H1 (cell line): Measurements from ENCODE around the gene MYCBPAP. TPM values are rescaled to one million over a fixed set of nuclear protein-coding genes. Genes with fewer than 3 reads are reported as not detected.

Experiments
- CTCF ChIA-PET: fragments of 300-600 bp; sonication (Branson Sonifier 250); formaldehyde crosslinking; loops from one replicate; lab custom pipeline; 2021; ENCODE audit not compliant: partially characterized antibody; lab: Charles Lee
- POLR2A ChIA-PET: fragments of 300-600 bp; sonication (Branson Sonifier 250); formaldehyde crosslinking; loops from one replicate; lab custom pipeline; 2021; ENCODE audit warnings: inconsistent platforms; ENCODE audit not compliant: partially characterized antibody; lab: Charles Lee
- DNase-seq, 2 experiments: peaks; one replicate each; pipeline versions ENCODE4 v3.0.0 to v3.0.0-alpha.2; 2010 to 2022; ENCODE audit warnings: low spot score in 2 of 2, low read depth in 1 of 2, mixed read lengths in 1 of 2
- FAIRE-seq: peaks from 2 replicates; lab custom pipeline; 2011; peaks lifted over from hg19 to GRCh38; lab: Jason Lieb, UNC
- H2AFZ ChIP-seq: 2 replicates; pipeline ENCODE4 v1.8.1; 2012; ENCODE audit warnings: low read length, inconsistent platforms
- H2AK5ac ChIP-seq: 2 replicates; pipeline ENCODE4 v1.6.1; 2013; ENCODE audit warnings: low read depth, low read length
- H2BK120ac ChIP-seq: replicated peaks from 2 replicates; pipeline ENCODE3; 2013; ENCODE audit warnings: low read depth, low read length, inconsistent platforms
- H2BK12ac ChIP-seq: 2 replicates; pipeline ENCODE4 v1.6.1; 2013; ENCODE audit warnings: low read depth, low read length
- H2BK15ac ChIP-seq: 2 replicates; pipeline ENCODE4 v1.6.1; 2013; ENCODE audit warnings: low read length
- H2BK20ac ChIP-seq: 2 replicates; pipeline ENCODE4 v1.6.1; 2013; ENCODE audit warnings: low read length
- H2BK5ac ChIP-seq: 2 replicates; pipeline ENCODE4 v1.6.1; 2013; ENCODE audit warnings: low read depth, low read length
- H3K14ac ChIP-seq: 2 replicates; pipeline ENCODE4 v1.6.1; 2013; ENCODE audit warnings: inconsistent platforms; ENCODE audit not compliant: insufficient read length
- H3K18ac ChIP-seq: 2 replicates; pipeline ENCODE4 v1.6.1; 2013; ENCODE audit warnings: low read length; ENCODE audit errors: extremely low read depth
- H3K23ac ChIP-seq: 2 replicates; pipeline ENCODE4 v1.6.1; 2013; ENCODE audit warnings: inconsistent platforms; ENCODE audit not compliant: insufficient read length
- H3K23me2 ChIP-seq: 2 replicates; pipeline ENCODE4 v1.6.1; 2013; ENCODE audit warnings: low read depth, low read length
- H3K27ac ChIP-seq: 2 replicates; pipeline ENCODE4 v1.6.1; 2011; ENCODE audit warnings: low read depth, low read length, inconsistent platforms
- H3K27me3 ChIP-seq, 4 experiments: replicated peaks in 1 of 4; 1 replicate in 1 of 4; 2 replicates in 3 of 4; pipeline versions ENCODE4 v1.6.1 to v1.8.1; 2011 to 2013; ENCODE audit warnings: low read length in 3 of 4, mild to moderate bottlenecking in 3 of 4, inconsistent platforms in 2 of 4, mixed read lengths in 2 of 4, moderate library complexity in 1 of 4; ENCODE audit not compliant: control insufficient read depth in 3 of 4, insufficient read depth in 3 of 4; ENCODE audit errors: extremely low read depth in 1 of 4
- H3K36me3 ChIP-seq, 4 experiments: 2 replicates each; pipeline versions ENCODE4 v1.6.1 to v1.8.1; 2011 to 2013; ENCODE audit warnings: mild to moderate bottlenecking in 4 of 4, low read length in 3 of 4, moderate library complexity in 2 of 4, control low read depth in 1 of 4, inconsistent platforms in 1 of 4; ENCODE audit not compliant: insufficient read depth in 4 of 4, control insufficient read depth in 2 of 4
- H3K4ac ChIP-seq: replicated peaks from 2 replicates; pipeline ENCODE3; 2013; ENCODE audit warnings: low read length, low read depth, mixed read lengths, inconsistent platforms; ENCODE audit not compliant: insufficient read length
- H3K4me1 ChIP-seq, 4 experiments: replicated peaks in 1 of 4; 1 replicate in 1 of 4; 2 replicates in 3 of 4; pipeline versions ENCODE4 v1.6.1 to v1.8.1; 2011 to 2013; ENCODE audit warnings: low read length in 3 of 4, inconsistent platforms in 2 of 4, mixed read lengths in 1 of 4; ENCODE audit not compliant: insufficient read depth in 4 of 4, control insufficient read depth in 3 of 4
- H3K4me2 ChIP-seq, 2 experiments: 2 replicates each; pipeline versions ENCODE4 v1.6.1 to v1.8.1; 2011 to 2013; ENCODE audit warnings: low read depth in 2 of 2, low read length in 2 of 2, control low read depth in 1 of 2, inconsistent platforms in 1 of 2, mild to moderate bottlenecking in 1 of 2; ENCODE audit not compliant: insufficient read depth in 1 of 2
- H3K4me3 ChIP-seq, 4 experiments: fragments of 200-600, 300-600 bp in 1 of 4; sonication (generic), shearing (Covaris generic), sonication (Bioruptor Twin) in 1 of 4; 2 replicates each; pipeline versions ENCODE4 v1.5.1 to v1.8.1; 2011 to 2016; ENCODE audit warnings: low read length in 4 of 4, low read depth in 3 of 4, control low read depth in 2 of 4, inconsistent platforms in 2 of 4, mild to moderate bottlenecking in 2 of 4, mixed read lengths in 1 of 4, moderate library complexity in 1 of 4; ENCODE audit not compliant: insufficient read depth in 2 of 4; ENCODE audit errors: extremely low read depth in 1 of 4
- H3K56ac ChIP-seq: replicated peaks from 2 replicates; pipeline ENCODE3; 2013; ENCODE audit warnings: low read depth, mild to moderate bottlenecking, mixed read lengths, low read length, inconsistent platforms; ENCODE audit not compliant: insufficient read length
- H3K79me1 ChIP-seq: 2 replicates; pipeline ENCODE4 v1.6.1; 2013; ENCODE audit warnings: low read depth, low read length, control low read depth
- H3K79me2 ChIP-seq, 2 experiments: 2 replicates each; pipeline versions ENCODE4 v1.6.1 to v1.8.1; 2012 to 2013; ENCODE audit warnings: low read length in 2 of 2, mild to moderate bottlenecking in 2 of 2, inconsistent platforms in 1 of 2; ENCODE audit not compliant: insufficient read depth in 2 of 2, control insufficient read depth in 1 of 2
- H3K9ac ChIP-seq, 4 experiments: replicated peaks in 1 of 4; 1 replicate in 1 of 4; 2 replicates in 3 of 4; pipeline versions ENCODE4 v1.6.1 to v1.8.1; 2011 to 2013; ENCODE audit warnings: low read depth in 3 of 4, low read length in 3 of 4, control low read depth in 2 of 4, mild to moderate bottlenecking in 2 of 4, moderate library complexity in 2 of 4, inconsistent platforms in 1 of 4; ENCODE audit errors: extremely low read depth in 1 of 4
- H3K9me3 ChIP-seq, 2 experiments: 2 replicates each; pipeline versions ENCODE4 v1.6.1 to v1.8.1; 2012 to 2013; ENCODE audit warnings: mild to moderate bottlenecking in 2 of 2, moderate library complexity in 2 of 2, control low read depth in 1 of 2, inconsistent platforms in 1 of 2, low read depth in 1 of 2, low read length in 1 of 2, mixed read lengths in 1 of 2; ENCODE audit not compliant: insufficient read depth in 2 of 2
- H4K20me1 ChIP-seq, 2 experiments: replicated peaks in 1 of 2; 2 replicates each; pipeline versions ENCODE3 to v1.8.1; 2011 to 2013; ENCODE audit warnings: inconsistent platforms in 2 of 2, low read length in 2 of 2, mild to moderate bottlenecking in 1 of 2; ENCODE audit not compliant: insufficient read depth in 2 of 2, control insufficient read depth in 1 of 2
- H4K5ac ChIP-seq: 2 replicates; pipeline ENCODE4 v1.6.1; 2013; ENCODE audit warnings: low read length, low read depth, mixed read lengths, inconsistent platforms; ENCODE audit not compliant: insufficient read length
- H4K8ac ChIP-seq: 2 replicates; pipeline ENCODE4 v1.8.0; 2013; ENCODE audit warnings: mild to moderate bottlenecking, moderate library complexity, low read length, inconsistent platforms; ENCODE audit not compliant: insufficient read depth; ENCODE audit errors: extremely low read depth
- H4K91ac ChIP-seq: replicated peaks from 2 replicates; pipeline ENCODE3; 2013; ENCODE audit warnings: low read length, mixed read lengths, inconsistent platforms; ENCODE audit not compliant: insufficient read length
- ATF2 ChIP-seq: IDR thresholded peaks from 2 replicates; pipeline ENCODE4 v1.6.1; 2012; ENCODE audit warnings: low read length, inconsistent platforms
- EZH2 ChIP-seq: fragments of 200-600 bp; sonication (generic); IDR thresholded peaks from 2 replicates; pipeline ENCODE4 v1.7.1; 2012; ENCODE audit warnings: low read depth, mild to moderate bottlenecking, moderate library complexity, low read length, inconsistent platforms; ENCODE audit not compliant: severe bottlenecking
- NRF1 ChIP-seq: IDR thresholded peaks from 2 replicates; pipeline ENCODE4 v1.6.1; 2011; ENCODE audit warnings: mild to moderate bottlenecking, low read depth, low read length, improper control_type of control experiment
- RXRA ChIP-seq: IDR thresholded peaks from 2 replicates; pipeline ENCODE4 v1.6.1; 2011; ENCODE audit warnings: low read depth, mild to moderate bottlenecking, low read length, moderate library complexity; ENCODE audit not compliant: insufficient read depth
- TBP ChIP-seq: IDR thresholded peaks from 2 replicates; pipeline ENCODE4 v1.6.1; 2011; ENCODE audit warnings: low read depth, low read length, improper control_type of control experiment
- ZNF274 ChIP-seq: IDR thresholded peaks from 2 replicates; pipeline ENCODE4 v1.7.0; 2012; ENCODE audit warnings: low read length, borderline replicate concordance; ENCODE audit errors: extremely low read depth
- WGBS, 2 experiments: shearing (Covaris generic) in 1 of 2; methylation state at CpG; one replicate each; pipeline versions ENCODE4 v1.1.6 to v1.1.7; 2013 to 2015; ENCODE audit warnings: low lambda C conversion rate in 2 of 2, mixed read lengths in 2 of 2, inconsistent platforms in 1 of 2, low coverage in 1 of 2, missing lambda C conversion rate in 1 of 2; ENCODE audit not compliant: insufficient replicate concordance in 2 of 2, insufficient coverage in 1 of 2, insufficient read length in 1 of 2; ENCODE audit errors: extremely low coverage in 1 of 2, missing lambda C conversion rate in 1 of 2; 5-methylcytosine and 5-hydroxymethylcytosine counted together
- polyA plus RNA-seq, 7 experiments: library from polyadenylated mRNA; depleted of rRNA in 3 of 7; stranded (reverse) in 5 of 7; unstranded in 2 of 7; fragments of >200 nt in 5 of 7; fragments of 200-250 nt in 2 of 7; gene quantifications; 1 replicate in 5 of 7; 2 replicates in 1 of 7; 4 replicates in 1 of 7; pipeline versions ENCODE4 v1.2.1 to v1.2.3, GENCODE V29; 2011 to 2013; ENCODE audit warnings: missing spikeins in 2 of 7, mixed read lengths in 2 of 7
- total RNA-seq: library from RNA; stranded (reverse); fragmentation: NEBNext Ultra II Directional; extraction: Animal tissue kit (Norgen Biotek cat#: 25700); gene quantifications from 2 replicates; pipeline ENCODE4 v1.2.1, GENCODE V29; 2021

The MYCBPAP gene
- total and polyA plus RNA-seq, 2 of the 8 experiments (the other 6 are each of a cell fraction or from before 2014, with no cell fraction given) = 0.89 to 3.3 TPM

- Histone ChIP-seq H3K4me1 (peaks cover 0 to 6% (median 5%) of the 10 kb centered on the region in 4 experiments; a peak in 5 of 7 replicates), H2AFZ (no peak overlapping the region), H3K4ac (no peak overlapping the region), H3K14ac (no peak overlapping the region), H2BK12ac (no peak overlapping the region), H3K18ac (no peak overlapping the region), H3K79me2 (peaks cover 0 to 3% of the 10 kb centered on the region in 2 experiments; a peak in 1 of 4 replicates), H2BK120ac (no peak overlapping the region), H2AK5ac (no peak overlapping the region), H3K4me2 (no peak overlapping the region), H2BK20ac (no peak overlapping the region), H2BK5ac (no peak overlapping the region), H3K56ac (no peak overlapping the region), H3K79me1 (no peaks in the 10 kb centered on the region), H3K9ac (no peak overlapping the region), H3K27ac (no peak overlapping the region), H3K23ac (no peak overlapping the region), H3K4me3 (no peak overlapping the region), H4K20me1 (peaks cover 0 to 2% of the 10 kb centered on the region in 2 experiments), H4K5ac (no peak overlapping the region), H4K8ac (no peak overlapping the region), H3K36me3 (peaks cover 0 to 13% (median 6%) of the 10 kb centered on the region in 4 experiments; a peak in 4 of 8 replicates), H3K23me2 (peaks cover 6% of the 10 kb centered on the region), H3K9me3 (no peaks in the 10 kb centered on the region), H2BK15ac (no peak overlapping the region), H3K27me3 (no peaks in the 10 kb centered on the region), H4K91ac (no peak overlapping the region)
- CTCF ChIA-PET = interaction anchor here (0.6 to 9.2 kb wide), 24 partner anchors 10 to 359 kb away, joined by 3 to 116 read pairs (median 6); partner anchors contain the start of genes EPN3 and SPATA20
- WGBS, 2 experiments = 76% methylated on average over 5 of the region's 5 CpGs; no CpG with 5 or more reads in 1 of the 2 experiments
- POLR2A ChIA-PET = no interaction called here
- no peak for DNase-seq
- TF ChIP-seq EZH2 (no peak), TBP (no peak), ZNF274 (no peak), ATF2 (no peak), RXRA (no peak), NRF1 (no peak)
- FAIRE-seq = no peak
These were observed 25.0 kb upstream of the MYCBPAP start for GRCh38 chr17:50483266-50483665.
